Spleen (tissue), 11 donors: ENCODE data around the gene HOXD8. TPM values are rescaled to one million over a fixed set of nuclear protein-coding genes. Genes with fewer than 3 reads are reported as not detected.

Experiments
- DNase-seq: peaks from one replicate; pipeline ENCODE4 v3.0.0-alpha.2; 2020
- H3K27ac ChIP-seq, 8 donors: fragments of 200-600 bp; sonication (generic) in 7 of 8; 1 replicate in 4 of 8; 2 replicates in 4 of 8; pipeline versions ENCODE4 v1.5.0 to v1.8.0; 2016 to 2021; ENCODE audit warnings: inconsistent platforms in 4 of 8, mild to moderate bottlenecking in 4 of 8, moderate library complexity in 1 of 8
- H3K27me3 ChIP-seq, 7 donors: fragments of 200-600 bp; sonication (generic) in 6 of 7; replicated peaks in 1 of 7; 1 replicate in 4 of 7; 2 replicates in 3 of 7; pipeline versions ENCODE4 v1.5.0 to v1.8.0; 2016 to 2021; ENCODE audit warnings: inconsistent platforms in 3 of 7, mild to moderate bottlenecking in 1 of 7
- H3K36me3 ChIP-seq, 6 donors: fragments of 200-600 bp; sonication (generic) in 5 of 6; 1 replicate in 4 of 6; 2 replicates in 2 of 6; pipeline versions ENCODE4 v1.5.0 to v1.8.0; 2016 to 2021; ENCODE audit warnings: inconsistent platforms in 2 of 6
- H3K4me1 ChIP-seq, 6 donors: fragments of 200-600 bp; sonication (generic) in 5 of 6; 1 replicate in 3 of 6; 2 replicates in 3 of 6; pipeline versions ENCODE4 v1.5.0 to v1.8.0; 2016 to 2021; ENCODE audit warnings: inconsistent platforms in 3 of 6
- H3K4me3 ChIP-seq, 8 donors: fragments of 200-600 bp; sonication (generic) in 7 of 8; 1 replicate in 4 of 8; 2 replicates in 4 of 8; pipeline versions ENCODE4 v1.5.0 to v1.8.0; 2016 to 2021; ENCODE audit warnings: inconsistent platforms in 4 of 8, mild to moderate bottlenecking in 4 of 8, moderate library complexity in 2 of 8
- H3K9me3 ChIP-seq, 8 donors: fragments of 200-600 bp; sonication (generic) in 7 of 8; 1 replicate in 4 of 8; 2 replicates in 4 of 8; pipeline versions ENCODE4 v1.5.0 to v1.8.0; 2016 to 2021; ENCODE audit warnings: inconsistent platforms in 4 of 8
- CTCF ChIP-seq, 11 experiments: fragments of 200-600 bp in 7 of 11; fragments of 450-650 bp in 4 of 11; sonication (generic) in 4 of 11; IDR thresholded peaks in 8 of 11; conservative IDR thresholded peaks in 3 of 11; 1 replicate in 7 of 11; 2 replicates in 4 of 11; pipeline versions ENCODE4 v1.4.0 to v1.8.0; 2016 to 2021; ENCODE audit warnings: antibody characterized with exemption in 11 of 11, inconsistent platforms in 4 of 11, mild to moderate bottlenecking in 1 of 11
- POLR2A ChIP-seq, 3 donors: fragments of 450-650 bp; IDR thresholded peaks; one replicate each; pipeline ENCODE4 v1.5.1; 2017; ENCODE audit warnings: antibody characterized with exemption in 3 of 3, mild to moderate bottlenecking in 1 of 3
- POLR2AphosphoS5 ChIP-seq, 3 donors: sonication (generic); formaldehyde crosslinking; IDR thresholded peaks; one replicate each; pipeline ENCODE4 v1.5.1; 2017; ENCODE audit warnings: antibody characterized with exemption in 3 of 3
- WGBS, 5 donors: extraction: QIAGEN DNeasy Blood & Tissue Kit in 3 of 5; methylation state at CpG; one replicate each; pipeline versions ENCODE4 v1.1.5 to v1.1.7; 2013 to 2018; 5-methylcytosine and 5-hydroxymethylcytosine counted together
- intact Hi-C: fragments of 100-400 bp; cut with DNase I; formaldehyde crosslinking; loops from one replicate; pipeline ENCODE4 v1.15.0; 2023; ENCODE audit warnings: low total_unique reads
- polyA plus RNA-seq, 3 donors: library from polyadenylated mRNA; stranded (reverse); fragments of 200-250 nt; gene quantifications; one replicate each; pipeline ENCODE4 v1.2.1, GENCODE V29; 2013
- total RNA-seq, 7 donors: library from RNA; depleted of rRNA in 3 of 7; stranded (reverse); fragments of >200 nt in 3 of 7; fragmentation: NEBNext Ultra II Directional in 4 of 7; extraction: Animal tissue kit (Norgen Biotek cat#: 25700) in 4 of 7; gene quantifications; one replicate each; pipeline versions ENCODE4 v1.1.0 to v1.2.1, GENCODE V29; 2016 to 2021
- donor health status: healthy with polysubstance abuse.
- donor health status: DM: no; HTN: no; CAD: no; lungs with moderate emphysema.
- donor health status: DM: no; HTN: no; CAD: no.
- donor health status: Bipolar disorder and iron deficiency.
- donor health status: healthy.
- donor health status: DM: no; HTN: no; CAD: no.
- donor health status: DM: yes; HTN: yes; CAD: no.

The HOXD8 gene
- total and polyA plus RNA-seq, 10 donors: 4.7 to 27.0 (median 15.8) TPM

- Histone ChIP-seq H3K27me3 (peaks cover 6 to 100% (median 66%) of the 10 kb centered on the region in 7 donors), H3K9me3 (no peaks in the 10 kb centered on the region), H3K27ac (no peak overlapping the region), H3K36me3 (peaks cover 0 to 7% (median 0%) of the 10 kb centered on the region in 6 donors), H3K4me1 (peaks cover 0 to 19% (median 10%) of the 10 kb centered on the region in 6 donors), H3K4me3 (no peak overlapping the region)
- no peak for TF ChIP-seq POLR2A (IDR thresholded peaks at IDR 0.05)
- TF ChIP-seq CTCF (IDR thresholded peaks at IDR 0.05 in 8 of 11, conservative IDR thresholded peaks at IDR 0.05 in 3 of 11): no peak
- TF ChIP-seq POLR2AphosphoS5 (IDR thresholded peaks at IDR 0.05): no peak
- intact Hi-C loops: no loop called here
- 69 to 93% (median 76%) methylated on average over 1 of the region's 1 CpG for WGBS, 5 donors
- peak; percentile 32 for DNase-seq
Observed at GRCh38 chr2:176170602-176171305, 41.2 kb downstream of the HOXD8 start.

DNA sequence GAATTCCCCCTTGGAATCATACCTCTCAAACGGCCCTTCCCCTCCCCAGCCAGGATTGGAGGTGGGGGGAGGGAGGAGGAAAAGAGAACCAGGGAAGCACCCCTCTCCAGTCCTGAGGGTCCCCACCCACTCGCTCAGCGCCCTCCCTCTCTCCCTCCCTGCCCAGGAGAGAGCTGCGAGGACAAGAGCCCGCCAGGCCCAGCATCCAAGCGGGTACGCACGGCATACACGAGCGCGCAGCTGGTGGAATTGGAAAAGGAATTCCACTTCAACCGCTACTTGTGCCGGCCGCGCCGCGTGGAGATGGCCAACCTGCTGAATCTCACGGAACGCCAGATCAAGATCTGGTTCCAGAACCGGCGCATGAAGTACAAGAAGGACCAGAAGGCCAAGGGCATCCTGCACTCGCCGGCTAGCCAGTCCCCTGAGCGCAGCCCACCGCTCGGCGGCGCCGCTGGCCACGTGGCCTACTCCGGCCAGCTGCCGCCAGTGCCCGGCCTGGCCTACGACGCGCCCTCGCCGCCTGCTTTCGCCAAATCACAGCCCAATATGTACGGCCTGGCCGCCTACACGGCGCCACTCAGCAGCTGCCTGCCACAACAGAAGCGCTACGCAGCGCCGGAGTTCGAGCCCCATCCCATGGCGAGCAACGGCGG, 42.0 kb downstream of the HOXD8 start:
- TF ChIP-seq POLR2AphosphoS5 (IDR thresholded peaks at IDR 0.05) (no peak), POLR2A (IDR thresholded peaks at IDR 0.05) (no peak), CTCF (IDR thresholded peaks at IDR 0.05 in 8 of 11, conservative IDR thresholded peaks at IDR 0.05 in 3 of 11) (no peak)
- H3K36me3 ChIP-seq: peaks cover 0 to 7% (median 0%) of the 10 kb centered on the region in 6 donors
- WGBS, 5 donors: 22 to 38% (median 24%) methylated on average over 38 to 51 of the region's 51 CpGs
- H3K27me3 ChIP-seq: peaks cover 6 to 100% (median 59%) of the 10 kb centered on the region in 7 donors
- H3K27ac ChIP-seq: no peak overlapping the region
- no peaks in the 10 kb centered on the region for H3K9me3 ChIP-seq
- peak; percentile 67 for DNase-seq
- H3K4me1 ChIP-seq: peaks cover 0 to 19% (median 10%) of the 10 kb centered on the region in 6 donors
- peak overlapping the region in 1 of 8 donors; percentile 1 for H3K4me3 ChIP-seq
- intact Hi-C loops: no loop called here

DNA sequence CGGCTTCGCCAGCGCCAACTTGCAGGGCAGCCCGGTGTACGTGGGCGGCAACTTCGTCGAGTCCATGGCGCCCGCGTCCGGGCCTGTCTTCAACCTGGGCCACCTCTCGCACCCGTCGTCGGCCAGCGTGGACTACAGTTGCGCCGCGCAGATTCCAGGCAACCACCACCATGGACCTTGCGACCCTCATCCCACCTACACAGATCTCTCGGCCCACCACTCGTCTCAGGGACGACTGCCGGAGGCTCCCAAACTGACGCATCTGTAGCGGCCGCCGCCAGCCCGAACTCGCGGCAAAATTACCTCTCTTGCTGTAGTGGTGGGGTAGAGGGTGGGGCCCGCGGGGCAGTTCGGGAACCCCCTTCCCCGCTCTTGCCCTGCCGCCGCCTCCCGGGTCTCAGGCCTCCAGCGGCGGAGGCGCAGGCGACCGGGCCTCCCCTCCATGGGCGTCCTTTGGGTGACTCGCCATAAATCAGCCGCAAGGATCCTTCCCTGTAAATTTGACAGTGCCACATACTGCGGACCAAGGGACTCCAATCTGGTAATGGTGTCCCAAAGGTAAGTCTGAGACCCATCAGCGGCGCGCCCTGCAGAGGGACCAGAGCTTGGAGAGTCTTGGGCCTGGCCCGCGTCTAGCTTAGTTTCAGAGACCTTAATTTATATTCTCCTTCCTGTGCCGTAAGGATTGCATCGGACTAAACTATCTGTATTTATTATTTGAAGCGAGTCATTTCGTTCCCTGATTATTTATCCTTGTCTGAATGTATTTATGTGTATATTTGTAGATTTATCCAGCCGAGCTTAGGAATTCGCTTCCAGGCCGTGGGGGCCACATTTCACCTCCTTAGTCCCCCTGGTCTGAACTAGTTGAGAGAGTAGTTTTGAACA, 42.7 kb downstream of the HOXD8 start:
- TF ChIP-seq POLR2A (IDR thresholded peaks at IDR 0.05) (no peak), CTCF (IDR thresholded peaks at IDR 0.05 in 8 of 11, conservative IDR thresholded peaks at IDR 0.05 in 3 of 11) (no peak), POLR2AphosphoS5 (IDR thresholded peaks at IDR 0.05) (no peak)
- Histone ChIP-seq H3K27ac (no peak overlapping the region), H3K27me3 (peaks cover 6 to 100% (median 56%) of the 10 kb centered on the region in 7 donors), H3K4me3 (no peak overlapping the region), H3K36me3 (peaks cover 0 to 7% (median 0%) of the 10 kb centered on the region in 6 donors), H3K4me1 (peaks cover 0 to 19% (median 10%) of the 10 kb centered on the region in 6 donors), H3K9me3 (no peaks in the 10 kb centered on the region)
- DNase-seq: peak; percentile 64
- intact Hi-C loops: no loop called here
- WGBS, 5 donors: 17 to 43% (median 30%) methylated on average over 36 to 60 of the region's 60 CpGs
